Right kidney (tissue), 1 donor: ENCODE results near the gene TRIM46.
"Not testable (repeated sequence)": the region's sequence is repeated elsewhere in the genome, so short reads cannot be mapped to it uniquely, and the experiment has no call there.

Experiments
- DNase-seq: peaks from one replicate; pipeline ENCODE4 v3.0.0-alpha.2; 2016

Gene TRIM46

DNA sequence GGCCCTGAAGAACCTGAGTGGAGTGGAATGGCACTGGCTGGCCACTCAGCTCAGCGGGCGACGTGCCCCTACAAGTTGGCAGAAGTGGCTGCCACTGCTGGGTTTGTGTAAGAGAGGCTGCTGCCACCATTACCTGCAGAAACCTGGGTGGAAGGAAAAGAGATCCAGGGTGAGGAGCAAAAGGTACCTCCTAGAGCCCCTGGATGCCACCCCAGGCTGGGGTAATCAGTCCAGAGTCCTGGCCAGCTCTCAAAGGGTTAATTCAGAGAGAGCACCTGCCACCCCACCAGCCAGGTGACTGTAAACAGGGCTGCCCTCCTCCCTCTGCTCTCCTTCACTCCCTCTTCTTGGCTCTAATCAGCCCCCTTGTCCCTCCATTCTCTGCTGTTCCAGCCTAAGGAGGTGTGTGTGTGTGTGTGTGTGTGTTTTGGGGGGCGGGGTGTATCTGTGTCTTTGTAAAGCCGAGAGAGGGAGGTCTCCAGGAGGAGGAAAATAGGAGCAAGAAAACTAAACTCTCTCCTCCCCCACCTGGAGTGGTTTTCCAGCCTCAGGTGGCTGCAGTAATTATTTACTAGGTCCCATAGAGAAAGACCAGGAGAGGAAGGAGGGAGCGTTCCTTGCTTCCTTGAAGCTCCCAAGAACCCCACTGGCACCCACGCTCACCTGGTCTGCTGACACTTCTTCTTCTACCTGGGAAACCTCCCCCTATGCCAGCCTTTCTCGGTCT, 12.6 kb downstream of the TRIM46 start:
- DNase-seq = peak; percentile 67

- no peak for DNase-seq
These were observed 13.3 kb downstream of the TRIM46 start for GRCh38 chr1:155186794-155187455.

- DNase-seq = no peak
These were observed 13.8 kb downstream of the TRIM46 start for GRCh38 chr1:155187456-155187891.

DNA sequence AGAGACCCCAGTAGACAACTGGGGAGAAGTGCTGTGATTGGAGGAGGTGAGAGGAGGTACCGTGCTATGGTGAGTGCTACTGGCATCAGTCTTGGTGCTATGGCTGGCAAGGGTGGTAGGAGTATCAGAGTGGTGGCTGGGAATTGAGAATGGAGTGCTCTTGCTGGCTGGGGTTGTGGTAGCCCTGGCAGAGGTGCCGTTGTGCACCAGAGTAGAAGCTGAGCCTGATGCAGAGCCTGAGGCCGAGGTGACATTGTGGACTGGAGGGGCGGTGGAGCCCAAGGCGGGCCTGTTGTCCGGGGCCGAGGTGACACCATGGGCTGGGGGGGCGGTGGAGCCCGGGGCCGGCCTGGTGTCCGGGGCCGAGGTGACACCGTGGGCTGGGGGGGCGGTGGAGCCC, 14.6 kb downstream of the TRIM46 start:
- no peak for DNase-seq

DNA sequence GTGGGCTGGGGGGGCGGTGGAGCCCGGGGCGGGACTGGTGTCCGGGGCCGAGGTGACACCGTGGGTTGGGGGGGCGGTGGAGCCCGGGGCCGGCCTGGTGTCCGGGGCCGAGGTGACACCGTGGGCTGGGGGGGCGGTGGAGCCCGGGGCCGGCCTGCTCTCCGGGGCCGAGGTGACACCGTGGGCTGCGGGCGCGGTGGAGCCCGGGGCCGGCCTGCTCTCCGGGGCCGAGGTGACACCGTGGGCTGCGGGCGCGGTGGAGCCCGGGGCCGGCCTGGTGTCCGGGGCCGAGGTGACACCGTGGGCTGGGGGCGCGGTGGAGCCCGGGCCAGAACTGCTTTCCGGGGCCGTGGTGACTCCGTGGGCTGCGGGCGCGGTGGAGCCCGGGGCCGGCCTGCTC, 16.3 kb downstream of the TRIM46 start:
- DNase-seq = not testable (repeated sequence)

DNA sequence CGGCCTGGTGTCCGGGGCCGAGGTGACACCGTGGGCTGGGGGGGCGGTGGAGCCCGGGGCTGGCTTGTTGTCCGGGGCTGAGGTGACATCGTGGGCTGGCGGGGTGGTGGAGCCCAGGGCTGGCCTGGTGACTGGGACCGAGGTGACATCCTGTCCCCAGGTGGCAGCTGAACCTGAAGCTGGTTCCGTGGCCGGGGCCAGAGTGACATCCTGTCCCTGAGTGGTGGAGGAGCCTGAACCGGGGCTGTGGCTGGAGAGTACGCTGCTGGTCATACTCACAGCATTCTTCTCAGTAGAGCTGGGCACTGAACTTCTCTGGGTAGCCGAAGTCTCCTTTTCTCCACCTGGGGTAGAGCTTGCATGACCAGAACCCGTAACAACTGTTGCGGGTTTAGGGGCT, 18.3 kb downstream of the TRIM46 start:
- DNase-seq = no peak

- peak; percentile 39 for DNase-seq
These were observed 19.0 kb downstream of the TRIM46 start for GRCh38 chr1:155192346-155193274.

- peak; percentile 95 for DNase-seq
These were observed 19.8 kb downstream of the TRIM46 start for GRCh38 chr1:155193275-155193990.

DNA sequence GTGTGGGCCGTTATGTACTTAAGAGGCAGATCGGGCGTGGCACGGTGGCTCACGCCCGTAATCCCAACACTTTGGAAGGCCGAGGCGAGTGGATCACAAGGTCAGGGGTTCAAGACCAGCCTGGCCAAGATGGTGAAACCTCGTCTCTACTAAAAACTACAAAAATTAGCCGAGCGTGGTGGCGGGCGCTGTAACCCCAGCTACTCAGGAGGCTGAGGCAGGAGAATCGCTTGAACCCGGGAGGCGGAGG, 20.3 kb downstream of the TRIM46 start:
- not testable (repeated sequence) for DNase-seq

DNA sequence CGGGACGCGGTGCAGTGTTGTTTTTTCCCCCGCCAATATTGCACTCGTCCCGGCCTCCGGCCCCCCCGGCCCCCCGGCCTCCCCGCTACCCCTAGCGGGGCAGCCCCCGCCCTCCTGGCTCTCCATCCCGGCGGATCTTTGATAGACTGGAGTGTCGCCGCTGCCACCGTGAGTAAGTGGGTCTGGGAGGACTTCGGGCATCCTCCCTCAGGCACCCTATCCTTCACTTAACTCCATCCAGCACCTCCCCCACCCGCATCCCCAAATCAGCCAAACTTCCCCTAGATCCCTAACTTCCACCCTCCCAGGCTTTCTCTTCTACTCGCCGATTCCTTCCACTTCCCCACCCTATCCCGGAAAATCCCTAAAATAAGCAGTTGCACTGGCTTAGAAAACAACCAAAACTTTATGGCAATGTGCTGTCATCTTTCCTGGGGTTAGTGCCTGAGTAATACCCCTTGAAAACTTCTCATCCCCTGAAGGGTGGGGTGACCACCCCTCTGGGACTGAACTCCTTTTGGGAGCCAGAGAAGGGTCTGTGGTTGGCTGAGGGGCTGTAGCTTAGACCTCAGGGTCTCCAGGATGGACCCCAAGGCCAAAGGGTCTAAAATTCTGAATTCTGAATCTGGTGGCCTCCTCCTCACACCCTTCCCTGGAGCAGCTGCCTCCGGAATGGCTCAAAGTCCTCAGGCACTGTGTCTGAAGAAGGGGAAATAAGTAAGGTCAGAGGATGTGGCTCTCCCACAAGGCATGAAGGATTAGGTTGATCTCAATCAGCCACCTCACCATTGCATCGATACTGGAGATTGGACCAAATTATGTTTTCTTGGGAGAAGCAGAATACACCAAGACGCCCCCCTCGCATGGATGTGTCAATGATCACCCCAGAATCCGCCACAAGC, 21.8 kb downstream of the TRIM46 start:
- no peak for DNase-seq

DNA sequence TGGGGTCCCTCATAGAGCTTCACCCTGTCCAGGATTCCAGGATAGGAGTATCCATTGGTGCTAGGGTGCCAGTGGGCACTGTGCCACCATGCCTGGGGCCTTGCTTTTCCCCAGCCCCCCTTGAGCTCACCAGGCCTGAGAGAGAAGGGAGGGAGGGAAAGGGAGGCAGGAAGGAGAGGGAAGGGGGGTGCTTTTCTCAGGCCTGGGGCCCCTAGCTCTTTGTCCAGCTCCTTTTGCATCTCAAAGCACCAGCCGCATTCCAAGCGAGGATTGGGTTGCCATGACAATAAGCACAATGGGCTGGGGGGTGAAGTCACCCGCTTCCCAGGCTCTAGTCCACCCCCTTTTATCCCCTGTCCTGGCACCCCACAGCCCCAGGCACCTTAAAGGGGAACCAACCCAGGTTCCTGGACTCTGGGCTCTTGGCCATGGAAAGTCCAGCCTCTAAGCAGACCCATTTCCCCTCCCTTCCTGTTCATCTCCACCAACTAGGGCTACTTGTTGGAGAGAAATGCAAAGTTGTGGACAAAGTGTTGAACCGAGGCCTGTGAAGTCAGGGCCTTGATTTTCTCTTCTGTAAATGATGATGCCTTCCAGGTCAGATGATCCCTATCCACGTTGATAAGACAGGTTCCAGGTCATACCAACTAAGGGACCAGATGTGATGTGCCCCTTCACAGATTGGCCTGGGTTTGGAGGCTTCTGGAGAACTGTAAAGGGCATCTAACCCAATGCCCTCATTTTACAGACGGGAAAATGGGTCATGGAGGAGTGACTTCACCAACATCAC, 22.6 kb downstream of the TRIM46 start:
- no peak for DNase-seq

GRCh38 chr1:155196893-155197638, 23.4 kb downstream of the TRIM46 start:
- DNase-seq = no peak

DNA sequence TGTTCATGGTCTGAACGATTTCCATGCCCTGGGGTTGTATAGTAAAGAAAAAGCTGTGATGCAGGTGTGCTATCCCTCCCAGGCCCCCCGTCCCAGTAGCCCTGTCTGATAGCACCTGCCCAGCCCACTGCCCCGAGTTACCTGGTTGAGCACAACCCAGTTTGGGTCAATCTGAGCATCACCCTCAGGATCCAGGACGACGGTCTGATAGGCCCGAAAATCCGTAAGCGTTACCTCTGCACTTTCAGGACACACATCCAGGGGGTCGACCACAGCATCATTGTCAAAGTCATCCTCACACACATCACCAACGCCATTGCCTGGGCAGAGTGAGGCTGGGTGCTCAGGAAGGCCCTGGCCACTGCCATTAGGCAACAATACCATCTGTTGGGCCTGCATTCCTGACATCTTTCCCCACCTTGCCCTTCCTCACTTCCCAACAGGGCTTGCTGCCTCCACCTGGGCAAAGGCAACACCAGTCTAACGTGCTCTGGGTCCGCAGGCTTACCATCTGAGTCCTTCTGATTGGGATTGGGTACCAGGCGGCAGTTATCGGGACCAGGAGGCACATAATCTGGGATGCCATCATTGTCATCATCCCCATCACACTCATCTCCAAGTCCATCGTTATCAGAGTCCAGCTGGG, 24.4 kb downstream of the TRIM46 start:
- DNase-seq = no peak

DNA sequence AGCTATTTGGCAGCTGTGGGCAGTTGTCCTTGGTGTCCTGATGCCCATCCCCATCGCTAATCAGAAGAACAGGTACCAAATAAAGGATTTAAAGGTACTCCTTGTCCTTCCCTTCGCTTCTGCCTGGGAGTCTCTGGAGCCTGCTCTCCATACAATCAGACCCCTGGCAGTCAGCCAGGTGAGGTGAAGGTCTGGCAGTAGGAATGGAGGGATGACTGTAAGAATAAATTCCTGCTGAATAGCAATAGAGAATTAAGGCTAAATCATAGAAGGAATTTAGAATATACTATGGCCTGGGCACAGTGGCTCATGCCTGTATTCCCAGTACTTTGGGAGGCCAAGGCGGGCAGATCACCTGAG, 24.9 kb downstream of the TRIM46 start:
- DNase-seq = no peak

DNA sequence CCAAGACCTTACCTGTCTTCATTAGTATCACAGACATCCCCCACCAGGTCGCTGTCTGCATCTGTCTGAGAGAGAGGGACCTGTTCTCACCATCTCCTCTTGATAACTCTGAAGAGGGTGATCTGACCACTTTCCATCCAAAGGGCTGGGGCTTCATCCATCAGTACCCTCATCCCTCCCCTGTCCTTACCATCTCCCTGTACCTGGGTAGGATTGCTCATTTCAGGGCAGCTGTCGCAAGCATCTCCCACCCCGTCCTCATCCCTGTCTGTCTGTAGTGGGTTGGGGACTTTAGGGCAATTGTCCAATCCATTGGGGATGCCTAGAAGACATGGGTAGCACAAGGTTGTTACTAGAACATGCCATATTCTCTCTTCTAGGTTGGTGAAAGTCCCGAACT, 26.1 kb downstream of the TRIM46 start:
- no peak for DNase-seq

- DNase-seq = no peak
These were observed 27.3 kb downstream of the TRIM46 start for GRCh38 chr1:155200920-155201319.

DNA sequence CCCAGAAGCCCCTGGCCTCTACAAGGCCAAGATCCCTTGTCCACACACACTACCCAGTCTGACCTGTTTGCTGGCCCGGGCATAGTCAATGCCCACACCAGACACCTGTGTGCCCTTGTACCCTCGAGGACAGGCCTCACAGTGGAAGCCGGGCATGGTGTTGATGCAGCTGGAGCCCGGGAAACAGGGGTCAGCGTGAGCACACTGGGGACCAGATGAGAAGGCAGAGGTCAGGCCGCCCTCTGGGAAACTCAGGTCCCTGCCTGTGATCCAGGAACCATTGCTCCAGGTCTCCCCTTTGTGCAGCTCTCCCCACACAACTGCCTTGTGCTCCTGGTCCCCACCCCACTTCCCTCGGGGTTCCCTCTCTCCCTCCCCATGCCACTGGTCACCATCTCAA, 28.5 kb downstream of the TRIM46 start:
- DNase-seq = no peak

GRCh38 chr1:155202731-155203515, 29.3 kb downstream of the TRIM46 start:
- DNase-seq = no peak

DNA sequence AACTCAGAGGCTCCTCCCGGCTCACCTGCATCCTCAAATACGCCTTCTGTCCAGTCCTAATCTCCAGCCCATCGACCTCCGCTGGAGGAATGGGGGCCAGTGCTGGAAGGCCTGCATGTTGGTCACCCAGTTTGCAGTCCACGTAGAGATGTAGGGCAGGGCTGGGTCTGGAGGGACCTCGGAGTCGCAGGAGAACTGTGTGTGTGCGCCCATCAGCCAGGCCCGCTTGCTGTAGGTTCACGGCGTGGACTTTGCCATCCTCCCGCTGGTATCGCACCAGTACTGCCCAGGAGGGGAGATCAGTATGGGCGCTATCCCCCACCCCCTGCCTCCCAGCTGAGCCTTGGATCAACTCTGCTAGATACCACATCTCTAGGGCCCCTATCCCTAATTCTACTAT, 31.4 kb downstream of the TRIM46 start:
- no peak for DNase-seq
